Epidermal melanocyte (primary cell): ENCODE measurements around the gene GRK2.

Source experiments
- DNase-seq: peaks from one replicate; pipeline ENCODE4 v3.0.0; 2011; ENCODE audit warnings: low spot score; ENCODE audit not compliant: insufficient read length

The GRK2 gene

DNA sequence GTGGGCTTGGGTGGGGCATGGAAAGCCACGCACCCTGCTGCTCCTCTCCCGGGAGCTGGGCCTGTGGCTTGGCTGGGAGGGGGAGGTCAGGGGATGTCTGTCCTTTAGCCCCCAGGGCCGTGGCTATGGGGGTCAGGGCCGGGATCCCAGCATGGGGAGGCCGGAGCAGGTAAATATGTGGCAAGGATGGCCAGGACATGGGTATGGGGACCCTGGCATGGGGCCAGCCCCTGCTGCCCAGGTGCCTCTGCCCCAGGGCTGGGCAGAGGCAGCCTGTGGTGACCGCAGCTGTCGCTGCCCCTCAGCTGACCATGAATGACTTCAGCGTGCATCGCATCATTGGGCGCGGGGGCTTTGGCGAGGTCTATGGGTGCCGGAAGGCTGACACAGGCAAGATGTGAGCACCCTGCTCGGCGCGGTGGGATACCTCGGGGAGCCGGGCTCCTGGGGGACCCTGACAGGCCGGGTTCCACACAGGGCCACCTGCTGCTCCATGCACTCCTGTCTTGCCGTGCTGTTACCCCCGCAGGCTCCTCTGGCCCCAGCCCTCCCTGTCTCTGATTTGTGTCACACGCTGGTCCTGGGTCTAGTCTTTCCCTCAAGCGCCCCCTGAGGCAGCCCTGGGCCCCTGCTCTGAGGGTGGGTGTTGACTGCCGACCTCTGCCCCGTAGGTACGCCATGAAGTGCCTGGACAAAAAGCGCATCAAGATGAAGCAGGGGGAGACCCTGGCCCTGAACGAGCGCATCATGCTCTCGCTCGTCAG, 14.7 kb downstream of the GRK2 start:
- DNase-seq: no peak

DNA sequence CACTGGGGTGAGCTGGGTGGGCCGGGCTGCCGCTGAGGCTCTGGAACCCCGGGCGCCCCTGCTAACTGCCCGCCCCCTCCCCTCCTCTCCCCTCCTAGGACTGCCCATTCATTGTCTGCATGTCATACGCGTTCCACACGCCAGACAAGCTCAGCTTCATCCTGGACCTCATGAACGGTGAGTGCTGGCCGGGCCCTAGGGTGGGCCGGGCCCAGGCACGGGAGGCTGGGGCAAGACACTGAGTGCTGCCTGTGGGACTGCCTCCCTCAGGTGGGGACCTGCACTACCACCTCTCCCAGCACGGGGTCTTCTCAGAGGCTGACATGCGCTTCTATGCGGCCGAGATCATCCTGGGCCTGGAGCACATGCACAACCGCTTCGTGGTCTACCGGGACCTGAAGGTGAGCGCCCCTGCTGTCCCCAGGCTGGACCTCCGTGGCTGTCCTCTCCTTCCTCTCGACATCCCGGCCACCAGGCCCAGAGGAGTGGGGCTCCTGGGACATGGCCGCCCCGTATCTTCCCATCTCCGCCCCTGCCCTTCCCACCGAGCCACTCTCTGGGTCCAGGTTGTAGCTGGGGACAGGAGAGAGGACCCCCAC, 15.4 kb downstream of the GRK2 start:
- no peak for DNase-seq

DNA sequence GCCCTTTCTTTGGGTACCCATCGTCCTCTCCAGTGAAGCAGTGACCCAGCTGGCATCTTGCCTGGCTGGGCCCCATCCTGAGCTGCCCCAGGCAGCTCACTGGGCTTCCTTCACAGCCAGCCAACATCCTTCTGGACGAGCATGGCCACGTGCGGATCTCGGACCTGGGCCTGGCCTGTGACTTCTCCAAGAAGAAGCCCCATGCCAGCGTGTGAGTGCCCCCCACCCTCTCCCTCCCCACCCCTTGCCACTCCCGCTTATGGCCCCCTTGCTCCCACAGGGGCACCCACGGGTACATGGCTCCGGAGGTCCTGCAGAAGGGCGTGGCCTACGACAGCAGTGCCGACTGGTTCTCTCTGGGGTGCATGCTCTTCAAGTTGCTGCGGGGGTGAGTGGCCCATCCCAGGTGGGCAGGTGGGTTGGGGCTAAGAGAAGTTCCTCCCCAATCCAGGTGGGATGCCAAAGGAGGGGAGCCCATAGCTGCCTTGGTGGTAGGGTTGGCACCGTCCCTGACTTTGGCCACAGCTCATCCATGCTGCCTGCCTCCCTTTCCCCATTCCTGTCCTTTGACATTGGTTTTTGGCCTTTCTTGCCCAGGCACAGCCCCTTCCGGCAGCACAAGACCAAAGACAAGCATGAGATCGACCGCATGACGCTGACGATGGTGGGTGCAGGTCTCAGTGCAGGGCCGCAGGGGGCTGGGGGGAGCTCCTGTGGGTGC, 16.0 kb downstream of the GRK2 start:
- no peak for DNase-seq

- no peak for DNase-seq
Measured at GRCh38 chr11:67282876-67283371, 16.7 kb downstream of the GRK2 start.

GRCh38 chr11:67283481-67283963, 17.2 kb downstream of the GRK2 start:
- no peak for DNase-seq

GRCh38 chr11:67284811-67285540, 18.7 kb downstream of the GRK2 start:
- no peak for DNase-seq

DNA sequence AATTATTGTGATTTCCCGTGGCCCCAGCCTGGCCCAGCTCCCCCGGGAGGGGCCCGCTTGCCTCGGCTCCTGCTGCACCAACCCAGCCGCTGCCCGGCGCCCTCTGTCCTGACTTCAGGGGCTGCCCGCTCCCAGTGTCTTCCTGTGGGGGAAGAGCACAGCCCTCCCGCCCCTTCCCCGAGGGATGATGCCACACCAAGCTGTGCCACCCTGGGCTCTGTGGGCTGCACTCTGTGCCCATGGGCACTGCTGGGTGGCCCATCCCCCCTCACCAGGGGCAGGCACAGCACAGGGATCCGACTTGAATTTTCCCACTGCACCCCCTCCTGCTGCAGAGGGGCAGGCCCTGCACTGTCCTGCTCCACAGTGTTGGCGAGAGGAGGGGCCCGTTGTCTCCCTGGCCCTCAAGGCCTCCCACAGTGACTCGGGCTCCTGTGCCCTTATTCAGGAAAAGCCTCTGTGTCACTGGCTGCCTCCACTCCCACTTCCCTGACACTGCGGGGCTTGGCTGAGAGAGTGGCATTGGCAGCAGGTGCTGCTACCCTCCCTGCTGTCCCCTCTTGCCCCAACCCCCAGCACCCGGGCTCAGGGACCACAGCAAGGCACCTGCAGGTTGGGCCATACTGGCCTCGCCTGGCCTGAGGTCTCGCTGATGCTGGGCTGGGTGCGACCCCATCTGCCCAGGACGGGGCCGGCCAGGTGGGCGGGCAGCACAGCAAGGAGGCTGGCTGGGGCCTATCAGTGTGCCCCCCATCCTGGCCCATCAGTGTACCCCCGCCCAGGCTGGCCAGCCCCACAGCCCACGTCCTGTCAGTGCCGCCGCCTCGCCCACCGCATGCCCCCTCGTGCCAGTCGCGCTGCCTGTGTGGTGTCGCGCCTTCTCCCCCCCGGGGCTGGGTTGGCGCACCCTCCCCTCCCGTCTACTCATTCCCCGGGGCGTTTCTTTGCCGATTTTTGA, 19.5 kb downstream of the GRK2 start:
- DNase-seq: no peak

DNA sequence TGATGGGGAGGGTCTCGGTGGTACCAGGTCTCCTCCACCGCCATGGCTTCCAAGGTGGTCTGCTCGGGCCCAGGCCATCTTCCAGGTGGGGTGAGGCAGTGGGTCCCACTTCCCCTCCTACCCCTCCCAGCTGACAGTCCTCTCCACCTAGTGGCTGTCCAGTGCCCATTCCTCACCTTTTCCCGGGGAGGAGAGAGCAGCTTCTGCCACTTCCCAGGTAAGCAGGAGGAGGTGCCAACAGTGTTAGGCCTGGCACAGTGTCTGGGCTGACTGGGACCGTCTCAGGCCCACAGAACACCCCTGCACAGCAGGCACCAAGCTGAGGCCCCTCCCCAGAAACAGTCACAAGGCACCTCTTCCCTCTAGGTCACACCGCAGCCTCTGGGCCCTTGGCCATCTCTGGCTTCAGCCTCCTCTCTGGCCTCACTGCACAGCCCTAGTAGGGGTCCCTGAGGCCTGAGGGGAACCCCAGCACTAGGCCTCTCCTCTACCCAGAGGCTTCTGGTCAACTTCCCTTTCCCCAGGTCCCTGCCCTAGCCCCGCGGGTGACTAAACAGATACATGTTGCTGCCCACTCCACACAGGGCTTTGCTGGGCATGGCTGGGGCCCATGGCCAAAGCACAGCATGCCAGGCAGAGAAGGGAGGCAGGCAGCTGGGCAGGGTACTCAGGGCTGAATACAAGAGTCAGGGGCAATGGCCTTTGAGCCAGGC, 20.5 kb downstream of the GRK2 start:
- DNase-seq: no peak

DNA sequence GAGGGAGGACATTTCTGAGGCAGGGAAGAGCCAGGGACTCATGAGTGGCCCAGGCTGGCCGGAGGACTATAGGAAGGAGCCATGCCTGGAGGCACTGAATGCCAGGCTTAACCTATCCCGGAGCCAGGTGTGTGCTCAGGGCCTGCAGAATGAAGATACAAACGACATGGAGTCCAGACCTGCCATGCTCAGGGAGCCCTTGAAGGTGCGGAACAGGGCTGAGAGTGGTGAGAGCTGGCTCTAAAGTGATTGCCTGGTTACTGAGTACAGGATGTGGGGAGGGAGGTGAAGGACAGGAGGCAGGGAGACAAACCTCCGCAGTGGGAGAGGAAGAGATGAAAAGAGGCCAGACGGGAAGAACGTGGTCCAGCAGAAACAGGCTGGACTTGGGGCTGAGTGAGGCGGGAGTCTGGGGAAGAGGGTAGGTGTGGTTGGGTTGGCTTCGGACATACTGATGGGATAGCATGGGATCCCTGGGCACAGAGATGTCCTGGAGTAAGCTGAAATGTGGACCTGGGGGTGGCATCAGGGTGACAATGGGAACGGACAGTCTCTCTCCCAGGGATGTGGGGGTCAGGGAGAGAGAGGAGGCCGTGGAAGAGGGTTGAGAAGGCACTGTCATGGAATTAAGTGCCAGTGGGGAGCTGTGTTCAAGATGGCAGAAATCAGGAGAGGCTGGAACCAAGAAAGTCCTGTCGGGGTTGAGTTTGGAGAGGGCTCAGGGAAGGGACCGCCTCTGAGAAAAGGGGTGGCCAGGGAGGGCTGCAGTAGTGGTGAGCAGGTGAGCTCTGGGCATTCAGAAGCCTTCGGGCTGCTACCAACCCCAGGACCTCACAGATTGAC, 21.3 kb downstream of the GRK2 start:
- no peak for DNase-seq

DNA sequence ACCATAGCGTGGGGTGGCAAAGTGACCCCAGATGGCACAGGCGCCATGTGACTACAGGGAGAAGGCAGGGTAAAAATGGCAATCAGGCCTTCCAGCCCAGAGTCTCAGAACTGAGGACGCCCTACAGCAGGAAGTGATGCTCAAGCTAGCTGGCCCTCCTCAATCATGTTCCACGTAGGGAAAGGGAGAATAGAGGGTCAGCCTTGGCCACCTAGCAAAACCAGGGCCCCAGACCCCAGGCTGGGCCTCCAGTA, 21.9 kb downstream of the GRK2 start:
- no peak for DNase-seq

DNA sequence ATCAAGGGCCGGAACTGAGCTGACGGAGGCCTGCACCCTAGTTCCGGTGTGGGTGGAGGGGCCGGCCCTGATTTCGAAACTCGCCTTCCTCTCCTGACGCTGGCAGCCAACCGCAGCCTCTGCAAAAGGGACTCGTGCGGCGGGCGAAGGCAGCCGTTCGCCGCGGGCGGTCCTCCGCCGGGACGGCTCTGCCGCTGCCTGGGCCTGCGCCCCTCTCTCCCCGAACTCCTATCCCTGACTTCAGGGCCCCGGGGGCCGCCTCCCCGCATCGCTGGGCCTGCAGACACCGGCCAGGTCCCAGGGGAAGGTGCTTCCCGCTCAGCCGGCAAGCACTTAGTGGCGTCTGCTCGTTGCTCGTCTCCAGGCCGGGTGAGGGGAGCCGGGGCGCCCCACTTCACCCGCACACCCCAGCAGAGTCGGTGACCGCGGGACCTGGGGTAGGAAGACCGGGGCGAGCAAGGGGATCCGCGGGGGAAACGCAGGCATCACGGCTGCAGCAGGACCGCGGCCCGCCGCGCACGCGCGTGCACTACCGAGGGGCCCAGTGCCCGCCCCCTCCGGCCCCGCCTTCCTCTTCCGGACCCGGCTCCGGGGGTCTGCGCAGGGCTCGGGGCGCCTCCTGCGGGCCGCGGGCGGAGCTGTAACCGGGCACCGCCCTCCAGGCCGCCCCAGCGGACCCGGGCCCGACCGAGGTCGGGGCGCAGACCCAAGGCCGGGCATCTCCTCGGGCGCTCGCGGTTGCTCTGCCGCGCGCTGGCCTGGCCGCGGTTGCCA, 22.4 kb downstream of the GRK2 start:
- peak; percentile 95 for DNase-seq

DNA sequence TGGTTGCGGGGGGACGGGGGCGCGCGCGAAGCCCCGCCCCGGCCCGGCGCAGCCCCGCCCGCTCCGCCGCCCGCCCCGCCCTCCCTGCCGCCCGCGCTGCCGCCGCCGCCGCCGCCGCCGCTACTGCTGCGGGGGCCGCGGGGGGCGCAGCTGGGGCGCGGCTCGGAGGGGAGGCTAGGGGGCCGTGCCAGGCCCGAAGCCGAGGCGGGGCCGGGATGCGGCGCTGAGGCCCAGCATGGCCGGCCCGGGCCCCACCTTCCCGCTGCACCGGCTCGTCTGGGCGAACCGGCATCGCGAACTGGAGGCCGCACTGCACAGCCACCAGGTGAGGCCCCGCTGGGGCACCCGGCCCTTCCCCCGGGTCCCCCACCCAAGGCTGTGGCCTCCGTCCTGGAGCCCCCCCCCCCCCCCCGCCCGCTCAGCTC, 23.0 kb downstream of the GRK2 start, which contains the start of gene ANKRD13D:
ANKRD13D (plus strand) TSS at position 78 of the 425 bp plus-strand sequence; CDS start at position 236, 158 bp downstream.
- no peak for DNase-seq

GRCh38 chr11:67289651-67290479, 23.6 kb downstream of the GRK2 start:
- DNase-seq: no peak

GRCh38 chr11:67290801-67291200, 24.5 kb downstream of the GRK2 start:
- no peak for DNase-seq

GRCh38 chr11:67291481-67292381, 25.5 kb downstream of the GRK2 start:
- no peak for DNase-seq

- DNase-seq: no peak
Measured at GRCh38 chr11:67292671-67293070, 26.4 kb downstream of the GRK2 start.
